Stimulated activated CD8-positive, alpha-beta memory T cell treated with anti-CD3 and anti-CD28 coated beads, Interleukin-4, amount 100 ng/mL, for 48 hours (primary cell): ENCODE results near the gene POLD2.
"Not testable (repeated sequence)": the region's sequence is repeated elsewhere in the genome, so short reads cannot be mapped to it uniquely, and the experiment has no call there.

Source experiments
- DNase-seq: peaks from one replicate; pipeline ENCODE4 v3.0.0-alpha.2; 2020

Gene POLD2

DNA sequence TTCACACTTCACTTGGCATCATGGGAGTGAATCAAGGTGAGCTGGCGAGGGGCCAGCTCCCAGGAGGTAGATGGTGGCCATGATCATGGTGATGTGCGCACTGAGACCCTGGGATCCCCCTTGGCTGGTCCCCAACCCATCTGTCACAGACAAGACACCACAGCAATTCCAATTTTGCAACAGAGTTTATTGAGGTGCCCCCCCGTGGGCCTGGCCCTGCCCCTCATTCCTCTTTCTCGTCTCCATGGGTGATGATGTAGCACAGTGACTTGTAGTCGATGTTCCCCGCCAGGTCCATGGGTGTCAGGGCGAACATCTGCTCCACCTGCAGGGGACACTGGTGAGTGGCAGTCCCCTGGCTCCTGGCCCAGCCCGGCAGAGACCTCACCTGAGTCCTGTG lies 15.3 kb upstream of the POLD2 start:
- DNase-seq: no peak

DNA sequence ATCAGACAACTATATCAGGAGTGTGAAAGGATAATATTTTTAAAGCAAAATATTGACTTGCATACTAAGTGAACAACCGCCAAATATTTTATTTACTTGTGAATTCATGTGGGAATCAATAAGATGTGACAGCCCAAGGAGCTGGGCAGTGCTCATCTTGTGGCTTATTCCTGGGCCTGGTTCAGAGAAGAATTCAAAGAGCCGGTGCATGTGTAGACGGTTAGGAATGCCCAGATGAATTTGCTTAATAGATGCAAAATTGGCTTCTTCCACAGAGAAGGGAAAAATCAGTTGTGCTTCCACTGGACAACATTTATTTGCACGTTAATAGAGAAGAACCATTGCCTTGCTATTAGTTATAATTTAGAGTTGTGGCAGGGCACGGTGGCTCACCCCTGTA lies 13.4 kb upstream of the POLD2 start:
- no peak for DNase-seq

DNA sequence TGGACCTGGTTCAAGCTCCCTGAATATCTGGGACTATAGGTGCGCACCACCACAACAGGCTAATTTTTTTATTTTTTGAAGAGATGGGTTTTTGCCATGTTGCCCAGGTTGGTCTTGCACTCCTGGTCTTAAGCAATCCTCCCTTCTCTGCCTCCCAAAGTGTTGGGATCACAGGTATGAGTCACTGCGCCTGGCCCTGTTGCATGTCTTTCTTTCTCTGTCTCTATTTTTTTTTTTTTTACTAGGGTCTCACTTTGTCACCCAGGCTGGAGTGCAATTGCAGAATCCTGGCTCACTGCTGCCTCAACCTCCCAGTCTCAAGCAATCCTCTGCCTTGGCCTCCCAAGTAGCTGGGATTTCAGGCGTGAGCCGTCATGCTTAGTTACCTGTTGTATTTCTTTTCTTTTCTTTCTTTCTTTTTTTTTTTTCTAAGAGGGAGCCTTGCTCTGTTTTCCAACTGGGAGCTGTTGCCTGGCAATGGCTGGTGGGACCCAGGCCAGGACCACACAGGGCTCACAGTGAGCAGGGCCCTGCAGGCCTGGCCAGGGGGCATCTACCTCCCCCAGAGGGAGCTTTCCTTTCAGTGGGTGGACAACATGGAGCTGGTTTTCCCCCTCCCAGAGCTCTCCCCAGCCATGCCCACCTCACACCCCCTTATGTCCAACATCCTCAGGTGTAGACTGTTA lies 11.7 kb upstream of the POLD2 start:
- DNase-seq: no peak

DNA sequence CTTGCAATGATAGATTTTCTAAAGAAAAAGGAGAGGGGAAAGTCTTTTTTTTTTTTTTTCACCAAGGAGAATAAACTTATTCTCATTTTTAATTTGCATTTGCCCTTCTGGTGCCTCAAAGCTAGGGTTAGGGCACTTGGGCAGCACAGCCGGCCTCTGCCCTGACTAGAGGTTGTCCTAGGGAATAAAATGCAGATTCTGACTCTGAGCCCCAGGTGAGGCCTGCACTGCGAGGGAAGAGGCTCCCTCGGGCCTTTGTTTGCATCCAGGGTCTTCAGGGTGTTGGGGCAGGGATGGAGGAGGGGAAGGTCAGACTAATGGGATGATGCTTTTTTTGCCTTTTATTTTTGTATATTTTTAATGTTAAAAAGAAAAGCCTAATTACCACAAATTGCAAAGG lies 9.9 kb upstream of the POLD2 start:
- DNase-seq: no peak

DNA sequence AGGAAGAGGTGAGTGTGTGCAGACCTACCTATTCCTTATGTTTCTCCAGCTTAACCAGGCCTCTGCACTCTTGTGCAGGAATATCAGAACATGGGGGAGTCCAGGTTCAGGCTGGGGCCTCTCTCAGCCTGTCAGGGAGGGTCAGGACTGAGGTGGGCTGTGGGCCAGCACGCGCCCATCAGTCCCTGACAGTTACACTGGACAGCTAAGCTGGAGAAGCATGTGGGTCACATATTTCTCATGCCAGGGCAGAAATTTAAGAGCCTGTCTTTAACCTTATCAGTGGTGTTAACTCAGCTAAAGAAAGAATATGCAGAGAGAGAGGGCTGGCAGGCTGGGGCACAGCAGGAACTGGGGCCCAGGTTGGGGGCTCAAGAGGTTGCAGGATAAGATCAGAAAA lies 8.7 kb upstream of the POLD2 start:
- DNase-seq: no peak

DNA sequence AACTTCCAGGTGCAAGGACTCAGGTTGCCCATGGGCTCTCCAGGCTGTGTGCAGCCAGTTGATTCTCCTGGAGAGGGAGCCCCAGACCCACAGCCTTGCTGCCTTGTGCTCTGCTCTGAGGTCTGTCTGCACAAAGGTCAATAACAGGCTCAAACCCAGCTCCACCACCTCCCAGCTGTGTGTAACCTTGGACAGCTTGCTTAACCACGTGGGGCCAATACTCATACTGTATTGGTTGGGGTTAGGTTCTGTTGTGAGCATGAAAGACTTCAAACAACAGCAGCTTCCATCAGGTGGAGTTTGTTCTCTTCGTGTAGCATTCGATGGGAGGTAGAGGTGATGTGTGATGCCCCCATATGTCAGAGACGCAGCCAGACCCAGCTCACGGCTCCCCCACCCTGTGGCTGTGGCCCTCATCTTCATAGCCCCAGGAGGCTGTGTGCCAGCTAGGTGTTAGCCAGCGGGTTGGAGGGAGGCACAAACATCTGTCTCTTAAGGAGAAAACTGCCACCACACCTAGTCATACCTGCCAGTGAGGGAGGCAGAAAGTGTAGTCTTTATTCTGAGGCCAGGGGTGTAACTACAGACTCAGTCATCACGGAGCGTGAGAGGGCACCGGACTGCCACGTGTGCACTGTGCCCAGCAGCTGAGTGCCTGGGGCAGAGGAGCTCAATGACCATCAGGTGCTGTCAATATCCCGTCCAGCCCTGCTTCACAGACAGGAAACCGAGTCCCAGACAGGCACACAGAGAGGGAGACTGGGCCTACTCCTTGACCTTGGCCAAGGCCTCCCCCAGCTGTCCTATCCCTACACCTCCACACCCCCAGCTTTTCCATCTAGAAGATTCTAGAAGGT lies 8.1 kb upstream of the POLD2 start:
- DNase-seq: no peak

DNA sequence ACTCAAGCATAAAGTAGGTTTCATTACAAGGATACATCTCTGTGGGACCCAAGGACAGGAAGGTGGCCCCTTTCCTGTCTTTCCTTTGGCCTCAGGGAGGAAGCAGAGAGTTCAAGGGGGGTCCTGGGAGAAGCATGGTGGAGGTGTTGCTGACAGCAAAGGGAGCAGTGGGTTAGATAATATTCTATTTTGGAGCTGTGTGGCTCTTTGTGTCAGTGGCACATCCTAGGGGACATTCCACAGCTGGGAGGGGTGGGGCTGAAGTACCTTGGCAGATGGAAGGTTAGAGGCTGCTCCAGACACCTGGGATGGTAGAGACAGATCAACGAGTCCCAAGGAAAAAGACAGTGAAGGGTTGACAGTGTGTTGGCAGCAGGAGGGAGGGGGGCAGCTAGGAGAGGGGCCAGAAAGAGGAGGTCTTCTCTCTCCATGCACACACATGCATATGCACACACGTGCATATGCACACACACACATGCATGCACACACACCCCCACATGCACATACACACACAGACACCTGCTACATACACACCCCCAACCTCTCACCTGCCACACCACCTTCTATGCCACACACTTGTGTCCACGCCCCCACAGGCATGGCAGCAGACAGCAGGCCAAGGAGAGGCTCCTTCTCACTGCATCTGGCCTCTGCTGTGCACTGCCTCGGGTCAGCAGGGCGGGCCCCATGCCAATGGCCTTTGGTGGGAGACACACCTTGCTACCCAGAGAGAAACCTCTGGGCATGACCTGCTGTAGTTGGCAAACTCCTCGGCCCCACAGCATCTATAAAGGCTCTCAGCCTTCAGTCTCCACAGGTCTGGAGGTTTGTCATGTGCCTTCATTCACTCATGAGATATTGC lies 5.6 kb upstream of the POLD2 start:
- no peak for DNase-seq

DNA sequence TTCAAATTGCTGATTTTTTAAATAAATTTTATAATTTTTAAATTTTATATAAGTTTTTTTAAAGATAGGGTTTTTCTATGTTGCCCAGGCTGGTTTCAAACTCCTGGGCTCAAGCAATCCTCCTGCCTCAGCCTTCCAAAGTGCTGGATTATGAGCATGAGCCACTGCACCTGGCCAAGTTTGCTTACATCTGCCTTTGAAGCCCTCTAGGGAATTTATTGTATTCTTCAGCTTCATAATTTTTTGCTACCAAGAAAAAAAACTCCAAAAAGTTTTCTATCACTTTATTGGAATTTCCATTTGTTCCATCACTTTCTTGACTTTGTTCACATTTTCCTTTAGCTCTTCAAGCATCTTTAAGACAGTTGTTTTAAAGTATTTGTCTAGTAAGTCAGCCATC lies 3.8 kb upstream of the POLD2 start:
- DNase-seq: no peak

DNA sequence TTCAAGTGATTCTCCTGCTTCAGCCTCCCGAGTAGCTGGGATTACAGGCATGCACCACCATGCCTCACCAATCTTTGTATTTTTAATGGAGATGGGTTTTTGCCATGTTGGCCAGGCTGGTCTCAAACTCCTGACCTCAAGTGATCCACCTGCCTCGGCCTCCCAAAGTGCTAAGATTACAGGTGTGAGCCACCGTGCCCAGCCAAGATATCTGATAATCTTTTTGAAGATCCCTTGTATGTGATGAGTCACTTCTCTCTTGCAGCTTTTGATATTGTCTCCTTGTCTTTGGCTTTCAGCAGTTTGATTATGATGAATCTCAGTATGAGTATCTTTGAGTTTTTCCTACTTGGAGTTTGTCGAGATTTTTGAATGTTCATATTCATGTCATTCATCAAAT lies 3.2 kb upstream of the POLD2 start:
- DNase-seq: not testable (repeated sequence)

DNA sequence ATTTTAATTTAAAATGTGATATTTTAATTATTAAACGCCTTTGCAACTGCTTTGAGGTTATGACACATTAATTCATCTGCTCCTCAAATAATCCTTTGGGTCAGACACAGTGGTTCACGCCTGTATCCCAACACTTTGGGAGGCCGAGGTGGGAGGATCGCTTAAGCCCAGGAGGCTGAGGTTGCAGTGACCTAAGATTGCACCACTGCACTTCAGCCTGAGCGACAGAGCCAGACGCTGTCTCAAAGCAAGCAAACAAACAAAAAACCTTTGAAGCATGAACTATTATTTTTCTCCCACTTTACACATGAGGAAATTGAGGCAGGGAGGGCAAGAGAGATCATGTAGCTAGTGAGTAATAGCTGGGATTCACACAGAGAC lies 1.5 kb upstream of the POLD2 start:
- DNase-seq: no peak

DNA sequence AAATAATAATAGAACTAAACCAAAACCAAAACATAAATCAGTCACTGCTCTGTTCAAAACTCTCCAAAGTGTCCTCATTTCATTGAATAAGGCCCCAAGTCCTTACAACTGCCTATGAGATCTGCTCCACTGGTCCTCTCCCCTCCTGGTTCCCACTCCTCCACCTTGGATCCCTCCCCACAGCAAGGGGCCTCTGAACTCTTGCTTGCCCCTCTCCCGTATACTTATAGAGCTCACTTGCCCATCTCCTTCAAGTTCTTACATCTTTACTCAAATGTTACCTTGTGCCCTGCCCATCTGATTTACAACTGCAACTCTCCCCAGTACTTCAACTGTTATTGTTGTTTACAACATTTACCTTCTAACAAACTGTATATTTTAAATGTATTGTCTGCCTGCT lies 819 bp downstream of the POLD2 start:
- DNase-seq: no peak

DNA sequence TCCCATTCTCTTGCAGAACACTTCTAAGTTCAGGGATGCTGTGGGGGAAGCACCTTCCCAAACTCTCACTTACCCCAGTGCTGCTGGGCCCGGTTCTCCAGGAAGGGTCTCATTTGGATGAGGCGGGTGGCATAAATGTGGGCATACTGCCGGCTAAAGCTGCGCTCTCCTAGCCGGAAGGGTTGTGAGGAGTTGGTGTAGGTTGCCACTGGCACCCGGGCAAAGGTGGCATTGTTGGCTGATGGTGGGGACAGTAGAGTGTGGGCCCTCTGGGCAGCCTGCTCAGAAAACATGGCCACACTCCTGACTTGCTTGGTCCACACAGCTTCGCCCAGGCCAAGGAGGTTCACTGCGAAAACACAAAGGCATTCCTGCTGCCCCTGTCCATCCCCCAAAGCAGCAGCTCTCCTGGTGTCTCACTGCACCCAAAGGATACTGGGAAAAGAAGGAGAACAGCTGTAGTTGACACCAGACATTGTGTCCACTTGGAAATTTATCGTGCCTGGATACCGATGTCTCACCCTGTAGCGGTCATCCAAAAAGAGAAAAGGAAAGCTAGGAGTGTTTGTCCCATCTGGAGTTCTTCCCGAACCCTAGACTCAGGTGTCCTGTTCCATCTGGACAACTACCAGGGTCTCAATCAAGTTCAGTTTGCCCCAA lies 1.5 kb downstream of the POLD2 start:
- DNase-seq: no peak

DNA sequence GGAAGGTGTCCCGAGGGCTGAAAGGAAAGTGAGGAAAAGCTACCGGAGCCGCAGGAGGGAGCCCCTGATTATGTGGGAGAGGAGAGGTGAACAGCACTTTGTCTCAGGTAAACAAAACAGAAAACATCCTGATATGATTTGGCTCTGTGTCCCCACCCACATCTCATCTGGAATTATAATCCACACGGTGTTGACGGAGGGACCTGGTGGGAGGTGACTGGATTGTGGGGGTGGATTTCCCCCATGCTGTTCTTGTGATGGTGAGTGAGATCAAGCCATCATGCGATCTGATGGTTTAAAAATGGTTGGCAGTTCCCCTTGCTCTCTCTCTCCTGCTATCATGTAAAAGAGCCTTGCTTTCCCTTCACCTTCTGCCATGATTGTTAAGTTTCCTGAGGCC lies 3.0 kb downstream of the POLD2 start:
- DNase-seq: no peak

DNA sequence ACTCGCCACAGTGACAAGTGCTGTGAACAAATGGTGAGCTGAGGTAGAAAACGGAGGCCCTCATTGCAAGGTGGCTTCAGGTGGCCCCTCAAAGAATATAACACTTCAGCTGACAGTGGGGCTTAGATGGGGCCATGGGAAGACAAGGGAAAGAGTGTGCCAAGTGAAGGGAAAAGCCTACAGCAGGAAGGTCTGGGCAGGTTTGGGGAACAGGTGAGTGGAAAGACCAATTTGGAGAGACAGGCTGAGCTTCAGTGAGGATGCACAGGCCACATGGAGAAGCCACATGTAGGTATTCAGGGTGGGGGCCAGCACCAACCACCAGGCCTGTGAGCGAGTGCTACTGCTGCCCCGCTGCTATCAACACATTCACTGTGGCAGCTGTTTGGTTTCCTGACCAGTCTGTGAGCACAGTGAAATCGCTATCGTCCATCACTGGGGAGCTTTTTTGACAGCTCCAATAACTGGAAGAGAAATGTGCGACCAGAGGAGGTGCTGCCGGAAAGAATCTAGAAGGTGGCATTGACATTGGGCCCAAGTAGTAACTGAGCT lies 3.4 kb downstream of the POLD2 start:
- no peak for DNase-seq

DNA sequence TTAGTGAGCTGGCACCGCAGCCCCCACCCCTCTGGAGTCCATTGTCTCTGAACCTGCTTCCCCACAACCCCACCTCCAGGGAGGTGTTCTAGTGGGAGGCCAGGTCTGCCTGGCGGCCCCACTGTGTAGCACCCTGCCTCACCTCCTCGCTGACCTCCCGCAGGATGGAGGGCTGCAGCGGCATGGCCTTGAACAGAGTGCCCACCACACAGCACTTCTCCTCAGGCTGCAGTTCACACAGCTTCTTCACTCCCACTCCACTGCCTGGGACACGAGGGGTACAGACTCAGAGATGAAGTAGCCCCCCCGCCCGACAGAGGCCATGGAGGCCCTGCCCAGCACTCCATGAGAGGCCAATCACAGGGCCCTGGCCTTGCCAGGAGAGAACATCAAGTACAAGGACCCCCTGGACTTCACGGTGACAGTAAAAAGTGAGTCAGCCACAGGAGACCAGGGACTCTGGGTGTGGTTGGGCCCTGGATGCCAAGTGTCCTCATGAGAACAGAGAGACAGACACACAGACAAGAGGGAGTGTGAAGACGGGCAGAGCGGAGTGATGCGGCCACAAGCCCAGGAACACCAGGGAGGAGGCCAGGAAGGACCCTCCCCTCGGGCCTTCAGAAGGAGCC lies 5.4 kb downstream of the POLD2 start:
- no peak for DNase-seq

DNA sequence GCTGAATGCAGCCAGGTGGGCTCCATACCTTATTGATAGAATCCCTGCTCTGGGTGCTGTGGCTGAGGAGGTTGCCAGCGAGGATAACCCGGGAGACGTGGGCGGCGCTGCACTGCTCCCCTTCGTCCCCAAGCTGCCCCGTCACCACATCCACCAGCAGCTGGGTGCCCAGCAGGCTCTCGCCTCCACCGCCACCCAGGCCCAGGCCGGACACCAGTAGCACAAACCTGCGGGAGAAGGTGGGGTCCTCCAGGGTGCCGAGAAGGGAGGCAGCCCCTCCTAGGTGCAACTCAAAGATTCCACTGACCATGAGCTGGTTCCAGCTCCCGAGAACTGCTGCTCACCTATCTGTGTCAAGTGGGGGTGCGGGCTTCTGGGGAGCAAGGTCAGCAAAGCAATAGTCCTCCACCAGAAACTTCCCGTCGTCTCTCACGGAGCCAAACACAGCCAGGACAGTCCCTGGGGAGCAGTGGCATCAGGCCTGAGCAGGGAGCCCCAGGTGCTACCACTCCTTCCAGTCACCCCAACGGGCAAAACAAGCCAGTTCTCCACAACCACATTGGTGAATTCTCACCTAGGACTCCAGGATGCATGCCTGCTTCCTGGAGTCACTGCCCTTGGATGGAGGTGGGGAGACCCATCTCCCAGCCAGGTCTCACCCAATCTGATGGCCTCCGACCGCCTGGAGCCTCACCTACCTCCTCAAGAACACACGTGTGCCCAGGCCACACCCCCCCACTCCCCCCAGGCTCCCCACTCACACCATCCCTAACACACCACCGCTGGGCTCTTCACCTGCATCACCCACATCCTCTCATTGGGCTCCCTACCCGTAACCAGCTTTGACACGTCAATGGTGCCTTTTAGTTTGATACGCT lies 6.3 kb downstream of the POLD2 start:
- DNase-seq: no peak

DNA sequence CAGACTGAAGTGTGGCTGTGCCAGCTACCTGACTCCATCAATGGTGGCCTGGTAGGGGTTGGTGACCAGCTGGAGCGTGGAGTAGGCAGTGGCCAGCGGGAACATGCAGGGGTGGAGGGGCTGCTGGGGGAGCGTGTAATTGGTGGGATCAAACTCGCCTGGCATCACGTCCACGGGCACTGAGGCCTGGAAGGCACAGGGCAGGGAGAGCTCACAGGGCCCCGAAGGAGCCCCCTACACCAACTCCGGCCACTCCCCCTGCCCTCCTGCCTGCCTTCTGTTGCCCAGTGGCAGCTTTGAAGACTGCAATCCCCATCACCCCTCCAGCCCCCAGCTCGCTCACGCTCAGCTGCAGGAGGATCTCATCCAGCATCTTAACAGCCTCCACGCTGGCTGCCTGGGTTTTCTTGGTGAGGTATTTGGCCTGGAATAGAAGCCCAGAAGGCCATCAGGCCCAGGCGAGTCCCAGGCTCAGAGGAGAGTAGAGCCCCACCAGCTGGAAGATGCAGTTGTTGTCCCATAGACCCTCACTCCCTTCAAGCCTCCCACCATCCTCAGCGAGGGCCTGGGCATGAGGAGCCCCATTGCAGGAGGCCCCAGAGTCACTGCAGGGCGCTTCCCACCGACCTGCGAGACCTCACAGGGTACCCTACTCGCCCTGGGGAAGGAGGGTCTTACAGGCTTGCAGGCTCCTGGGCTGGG lies 7.1 kb downstream of the POLD2 start:
- DNase-seq: no peak

DNA sequence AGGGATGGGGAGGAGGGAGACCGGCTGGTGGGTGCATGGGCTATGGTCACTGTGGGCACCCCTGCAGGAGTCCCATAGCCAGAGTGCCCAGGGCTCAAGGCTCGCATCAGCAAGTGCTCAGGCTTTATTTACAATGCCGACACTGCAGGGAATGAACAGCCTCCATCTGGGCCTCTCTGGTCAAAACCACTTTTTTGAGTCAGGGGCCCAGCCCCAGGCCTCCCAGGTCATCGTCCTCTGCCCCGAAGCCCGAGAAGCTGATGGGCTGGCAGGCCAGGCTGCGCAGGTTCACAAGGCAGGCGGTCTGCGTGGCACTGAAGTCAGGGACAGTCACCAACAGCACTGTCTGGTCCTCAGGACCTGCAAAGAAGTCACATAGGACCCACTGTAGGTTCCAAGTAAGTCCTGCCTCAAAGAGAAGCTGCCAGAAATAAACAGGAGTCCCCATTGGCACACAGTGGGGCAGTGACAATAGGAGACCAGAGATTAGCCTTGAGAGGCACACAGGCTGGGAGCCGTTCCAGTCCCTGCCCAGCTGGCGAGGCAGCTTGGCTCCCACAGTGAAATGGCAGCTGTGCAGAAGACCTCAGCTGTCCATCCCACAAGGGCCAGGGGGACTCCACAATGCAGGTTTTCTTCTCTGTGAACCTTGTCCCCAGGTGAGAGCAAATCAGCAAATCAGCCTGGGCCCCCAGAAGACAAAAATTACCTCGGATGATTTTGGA lies 8.6 kb downstream of the POLD2 start:
- DNase-seq: no peak

DNA sequence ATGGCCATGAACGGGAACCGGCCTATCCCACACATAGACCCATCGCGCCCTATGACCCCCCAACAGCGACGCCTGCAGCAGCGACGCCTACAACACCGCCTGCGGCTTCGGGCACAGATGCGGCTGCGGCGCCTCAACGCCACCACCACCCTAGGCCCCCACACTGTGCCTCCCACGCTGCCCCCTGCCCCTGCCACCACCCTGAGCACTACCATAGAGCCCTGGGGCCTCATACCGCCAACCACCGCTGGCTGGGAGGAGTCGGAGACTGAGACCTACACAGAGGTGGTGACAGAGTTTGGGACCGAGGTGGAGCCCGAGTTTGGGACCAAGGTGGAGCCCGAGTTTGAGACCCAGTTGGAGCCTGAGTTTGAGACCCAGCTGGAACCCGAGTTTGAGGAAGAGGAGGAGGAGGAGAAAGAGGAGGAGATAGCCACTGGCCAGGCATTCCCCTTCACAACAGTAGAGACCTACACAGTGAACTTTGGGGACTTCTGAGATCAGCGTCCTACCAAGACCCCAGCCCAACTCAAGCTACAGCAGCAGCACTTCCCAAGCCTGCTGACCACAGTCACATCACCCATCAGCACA lies 9.5 kb downstream of the POLD2 start:
- no peak for DNase-seq
